Mesendoderm (in vitro differentiated cells): ENCODE results near the gene CCDC71.

Experiments used
- DNase-seq: peaks from one replicate; pipeline ENCODE4 v3.0.0; 2013
- H2AK5ac ChIP-seq: 2 replicates; pipeline ENCODE4 v1.6.1; 2013; ENCODE audit warnings: low read length, inconsistent platforms
- H2BK120ac ChIP-seq: 2 replicates; pipeline ENCODE4 v1.6.1; 2013; ENCODE audit warnings: low read depth, mild to moderate bottlenecking, low read length, moderate library complexity, mixed read lengths
- H2BK15ac ChIP-seq: replicated peaks from 2 replicates; pipeline ENCODE4 v1.6.1; 2013; ENCODE audit warnings: low read depth, mild to moderate bottlenecking, moderate library complexity
- H2BK5ac ChIP-seq: 2 replicates; pipeline ENCODE4 v1.6.1; 2013; ENCODE audit warnings: low read length, inconsistent platforms
- H3K18ac ChIP-seq: 2 replicates; pipeline ENCODE4 v1.6.1; 2013; ENCODE audit warnings: mild to moderate bottlenecking, low read length, mixed read lengths
- H3K23ac ChIP-seq: one replicate; pipeline ENCODE4 v1.6.1; 2013; ENCODE audit warnings: low read length
- H3K27ac ChIP-seq: 2 replicates; pipeline ENCODE4 v1.5.1; 2013; ENCODE audit warnings: low read depth, mild to moderate bottlenecking, inconsistent platforms, low read length, moderate library complexity
- H3K27me3 ChIP-seq: 2 replicates; pipeline ENCODE4 v1.6.1; 2013; ENCODE audit warnings: low read length, control low read depth, mild to moderate bottlenecking, inconsistent platforms; ENCODE audit not compliant: insufficient read depth, poor library complexity
- H3K36me3 ChIP-seq: 2 replicates; pipeline ENCODE4 v1.6.1; 2013; ENCODE audit warnings: low read length, inconsistent platforms; ENCODE audit not compliant: control insufficient read depth, insufficient read depth
- H3K4ac ChIP-seq: one replicate; pipeline ENCODE4 v1.6.1; 2013; ENCODE audit warnings: low read depth, mild to moderate bottlenecking, low read length, moderate library complexity
- H3K4me1 ChIP-seq: 2 replicates; pipeline ENCODE4 v1.6.1; 2013; ENCODE audit warnings: low read depth, low read length, inconsistent platforms; ENCODE audit not compliant: control insufficient read depth
- H3K4me2 ChIP-seq: 2 replicates; pipeline ENCODE4 v1.6.1; 2013; ENCODE audit warnings: low read length
- H3K4me3 ChIP-seq: 2 replicates; pipeline ENCODE4 v1.5.1; 2013; ENCODE audit warnings: mild to moderate bottlenecking, low read length
- H3K56ac ChIP-seq: one replicate; pipeline ENCODE4 v1.6.1; 2013; ENCODE audit warnings: low read length
- H3K79me1 ChIP-seq: 2 replicates; pipeline ENCODE4 v1.6.1; 2013; ENCODE audit warnings: low read length, inconsistent platforms
- H3K79me2 ChIP-seq: 2 replicates; pipeline ENCODE4 v1.6.1; 2013; ENCODE audit warnings: mild to moderate bottlenecking, low read length; ENCODE audit not compliant: control insufficient read depth, insufficient read depth
- H3K9ac ChIP-seq: 2 replicates; pipeline ENCODE4 v1.6.1; 2013; ENCODE audit warnings: low read length, inconsistent platforms
- H4K5ac ChIP-seq: one replicate; pipeline ENCODE4 v1.6.1; 2013; ENCODE audit warnings: low read length
- H4K8ac ChIP-seq: one replicate; pipeline ENCODE4 v1.6.1; 2013; ENCODE audit warnings: low read depth, mild to moderate bottlenecking, control low read depth, low read length, moderate library complexity
- WGBS: extraction: QIAGEN DNeasy Blood & Tissue Kit; methylation state at CpG from one replicate; pipeline ENCODE4 v1.1.7; 2013; ENCODE audit warnings: low lambda C conversion rate, missing lambda C conversion rate; ENCODE audit not compliant: insufficient coverage; ENCODE audit errors: extremely low coverage; 5-methylcytosine and 5-hydroxymethylcytosine counted together

Gene CCDC71

GRCh38 chr3:49164983-49165720, 979 bp downstream of the CCDC71 start:
- Histone ChIP-seq H3K4me2 (peak overlapping the region; percentile 91), H4K5ac (no peak overlapping the region), H3K4ac (peak overlapping the region; percentile 66), H3K36me3 (peaks cover 9% of the 10 kb centered on the region), H3K23ac (no peak overlapping the region), H2BK5ac (no peak overlapping the region), H4K8ac (peak overlapping the region; percentile 83), H3K79me2 (peaks cover 12% of the 10 kb centered on the region), H3K18ac (peak overlapping the region; percentile 87), H2AK5ac (no peak overlapping the region), H2BK15ac (no peak overlapping the region), H3K27ac (no peak overlapping the region), H3K4me3 (peak overlapping the region; percentile 96), H2BK120ac (no peak overlapping the region), H3K27me3 (no peaks in the 10 kb centered on the region), H3K4me1 (peaks cover 2% of the 10 kb centered on the region), H3K56ac (peak overlapping the region; percentile 100), H3K9ac (peak overlapping the region; percentile 95), H3K79me1 (peaks cover 26% of the 10 kb centered on the region)
- no CpG with 5 or more reads among the region's 6 CpGs for WGBS
- DNase-seq, result peak; percentile 52

GRCh38 chr3:49163609-49164008, 2.5 kb downstream of the CCDC71 start:
- Histone ChIP-seq H3K23ac (no peak overlapping the region), H3K36me3 (peaks cover 9% of the 10 kb centered on the region), H2BK15ac (no peak overlapping the region), H3K4me1 (peaks cover 2% of the 10 kb centered on the region), H4K8ac (no peak overlapping the region), H3K27me3 (no peaks in the 10 kb centered on the region), H3K56ac (no peak overlapping the region), H3K27ac (no peak overlapping the region), H2BK5ac (no peak overlapping the region), H4K5ac (no peak overlapping the region), H3K4ac (no peak overlapping the region), H3K4me2 (no peak overlapping the region), H3K18ac (no peak overlapping the region), H3K79me2 (peaks cover 12% of the 10 kb centered on the region), H3K4me3 (no peak overlapping the region), H3K79me1 (peaks cover 26% of the 10 kb centered on the region), H2BK120ac (no peak overlapping the region), H2AK5ac (no peak overlapping the region), H3K9ac (no peak overlapping the region)
- DNase-seq, result no peak
- WGBS, result no CpG with 5 or more reads among the region's 8 CpGs

GRCh38 chr3:49162751-49163419, 3.2 kb downstream of the CCDC71 start:
- WGBS, result no CpG with 5 or more reads among the region's 21 CpGs
- DNase-seq, result no peak
- H3K4me2 ChIP-seq, result no peak overlapping the region

GRCh38 chr3:49161808-49162530, 4.2 kb downstream of the CCDC71 start:
- WGBS, result no CpG with 5 or more reads among the region's 3 CpGs

More at GRCh38 chr3:49162751-49163419, 3.2 kb downstream of the CCDC71 start:
- Histone ChIP-seq H3K18ac (no peak overlapping the region), H3K4me3 (no peak overlapping the region), H3K4ac (no peak overlapping the region), H3K27ac (no peak overlapping the region), H4K5ac (no peak overlapping the region), H2AK5ac (no peak overlapping the region), H2BK15ac (no peak overlapping the region), H3K36me3 (peaks cover 9% of the 10 kb centered on the region), H4K8ac (no peak overlapping the region), H3K79me2 (peaks cover 12% of the 10 kb centered on the region), H3K4me1 (peaks cover 2% of the 10 kb centered on the region), H2BK5ac (no peak overlapping the region), H3K27me3 (no peaks in the 10 kb centered on the region), H3K79me1 (peaks cover 26% of the 10 kb centered on the region), H3K9ac (no peak overlapping the region), H3K23ac (no peak overlapping the region), H2BK120ac (no peak overlapping the region), H3K56ac (no peak overlapping the region)

GRCh38 chr3:49161197-49161596, 4.9 kb downstream of the CCDC71 start:
- no peak for DNase-seq
- no peak overlapping the region for H3K4me2 ChIP-seq
- no peak overlapping the region for H3K18ac ChIP-seq
- no peak overlapping the region for H3K27ac ChIP-seq
- H3K27me3 ChIP-seq, result no peaks in the 10 kb centered on the region
- H4K8ac ChIP-seq, result no peak overlapping the region
- no peak overlapping the region for H2BK120ac ChIP-seq
- H3K4ac ChIP-seq, result no peak overlapping the region
- peaks cover 12% of the 10 kb centered on the region for H3K79me2 ChIP-seq
- peaks cover 26% of the 10 kb centered on the region for H3K79me1 ChIP-seq
- peaks cover 9% of the 10 kb centered on the region for H3K36me3 ChIP-seq
- no peak overlapping the region for H3K9ac ChIP-seq
- no peak overlapping the region for H2BK5ac ChIP-seq
- no peak overlapping the region for H2AK5ac ChIP-seq
- peaks cover 2% of the 10 kb centered on the region for H3K4me1 ChIP-seq
- no peak overlapping the region for H3K23ac ChIP-seq
- no peak overlapping the region for H2BK15ac ChIP-seq
- WGBS, result no CpG with 5 or more reads among the region's 2 CpGs
- no peak overlapping the region for H4K5ac ChIP-seq
- no peak overlapping the region for H3K4me3 ChIP-seq
- no peak overlapping the region for H3K56ac ChIP-seq

More at GRCh38 chr3:49161808-49162530, 4.2 kb downstream of the CCDC71 start:
- H3K27ac ChIP-seq, result no peak overlapping the region
- no peak overlapping the region for H2BK120ac ChIP-seq
- H2BK15ac ChIP-seq, result no peak overlapping the region
- peaks cover 9% of the 10 kb centered on the region for H3K36me3 ChIP-seq
- H3K4me3 ChIP-seq, result no peak overlapping the region
- peaks cover 12% of the 10 kb centered on the region for H3K79me2 ChIP-seq
- no peak overlapping the region for H3K56ac ChIP-seq
- no peak overlapping the region for H3K4ac ChIP-seq
- no peak overlapping the region for H4K8ac ChIP-seq
- H3K4me2 ChIP-seq, result no peak overlapping the region
- no peak overlapping the region for H3K9ac ChIP-seq
- H3K79me1 ChIP-seq, result peaks cover 26% of the 10 kb centered on the region
- peaks cover 2% of the 10 kb centered on the region for H3K4me1 ChIP-seq
- no peak overlapping the region for H2AK5ac ChIP-seq
- DNase-seq, result no peak
- no peak overlapping the region for H3K18ac ChIP-seq
- no peak overlapping the region for H2BK5ac ChIP-seq
- no peaks in the 10 kb centered on the region for H3K27me3 ChIP-seq
- no peak overlapping the region for H3K23ac ChIP-seq
- H4K5ac ChIP-seq, result no peak overlapping the region
